ENCODE data around the gene FNDC3B. TPM values are rescaled to one million over a fixed set of nuclear protein-coding genes. Genes with fewer than 3 reads are reported as not detected.

The FNDC3B gene
- total RNA-seq, 1 donor: 139 TPM

GRCh38 chr3:172184106-172184822 is 144.9 kb downstream of the FNDC3B start:
- DNase-seq (ENCODE audit: low read depth): no peak
- TF ChIP-seq CTCF (IDR thresholded peaks at IDR 0.05; ENCODE audit: insufficient read depth, low read length): no peak
- H3K4me3 ChIP-seq (ENCODE audit: low read depth, low read length): no peak overlapping the region

GRCh38 chr3:172185907-172186306 is 146.5 kb downstream of the FNDC3B start:
- no peak overlapping the region for H3K4me3 ChIP-seq (ENCODE audit: low read depth, low read length)
- DNase-seq (ENCODE audit: low read depth): no peak
- no peak for TF ChIP-seq CTCF (IDR thresholded peaks at IDR 0.05; ENCODE audit: insufficient read depth, low read length)

GRCh38 chr3:172186607-172187006 is 147.2 kb downstream of the FNDC3B start:
- TF ChIP-seq CTCF (IDR thresholded peaks at IDR 0.05; ENCODE audit: insufficient read depth, low read length): no peak
- DNase-seq (ENCODE audit: low read depth): no peak
- H3K4me3 ChIP-seq (ENCODE audit: low read depth, low read length): no peak overlapping the region

GRCh38 chr3:172187511-172187910 is 148.1 kb downstream of the FNDC3B start:
- TF ChIP-seq CTCF (IDR thresholded peaks at IDR 0.05; ENCODE audit: insufficient read depth, low read length): no peak
- H3K4me3 ChIP-seq (ENCODE audit: low read depth, low read length): no peak overlapping the region
- DNase-seq (ENCODE audit: low read depth): no peak

- no peak for TF ChIP-seq CTCF (IDR thresholded peaks at IDR 0.05; ENCODE audit: insufficient read depth, low read length)
- DNase-seq (ENCODE audit: low read depth): no peak
- no peak overlapping the region for H3K4me3 ChIP-seq (ENCODE audit: low read depth, low read length)
Measured at GRCh38 chr3:172188511-172188910, 149.1 kb downstream of the FNDC3B start.

- TF ChIP-seq CTCF (IDR thresholded peaks at IDR 0.05; ENCODE audit: insufficient read depth, low read length): no peak
- DNase-seq (ENCODE audit: low read depth): no peak
Measured at GRCh38 chr3:172189213-172189612, 149.8 kb downstream of the FNDC3B start.

More at GRCh38 chr3:172189213-172189612, 149.8 kb downstream of the FNDC3B start:
- no peak overlapping the region for H3K4me3 ChIP-seq (ENCODE audit: low read depth, low read length)

Data from fibroblast of the aortic adventitia (primary cell).